K562 (cell line): Measurements from ENCODE around the gene PCSK5. TPM values are rescaled to one million over a fixed set of nuclear protein-coding genes. Genes with fewer than 3 reads are reported as not detected.

Source experiments
- ATAC-seq: fragments of 200-7000 bp; cut with Tn5 transposase; 3 replicates; pipeline ENCODE4 v1.9.1; 2020; ENCODE audit warnings: moderate library complexity
- BruUV-seq: library from RNA; stranded (reverse); fragments of 400-500 nt; replicated peaks from 2 replicates; lab custom pipeline; 2021; lab: Mats Ljungman, UMichigan
- CTCF ChIA-PET: fragments of 300-600 bp; formaldehyde crosslinking; extraction: SDS; loops from one replicate; lab custom pipeline; 2021; ENCODE audit warnings: low intra/inter-chr PET ratio; lab: Yijun Ruan, JAX
- POLR2A ChIA-PET: fragments of 300-600, 350-650 bp; sonication (Branson Sonifier 250); formaldehyde crosslinking; extraction: SDS; loops from one replicate; lab custom pipeline; 2021; ENCODE audit warnings: antibody characterized with exemption, inconsistent platforms; lab: Yijun Ruan, JAX
- DNase-seq, 4 experiments: peaks; one replicate each; pipeline versions ENCODE4 v3.0.0 to v3.0.0-alpha.2; 2011 to 2018; ENCODE audit warnings: low spot score in 3 of 4, mixed read lengths in 3 of 4; ENCODE audit errors: extremely low read depth in 1 of 4
- FAIRE-seq: peaks from 2 replicates; lab custom pipeline; 2011; peaks lifted over from hg19 to GRCh38; lab: Jason Lieb, UNC
- H2AFZ ChIP-seq: 2 replicates; pipeline ENCODE4 v1.6.0; 2011; ENCODE audit warnings: low read depth, low read length, control low read depth, inconsistent platforms
- H3K27ac ChIP-seq: fragments of 200-600 bp; 3 replicates; pipeline ENCODE4 v1.8.0; 2011; ENCODE audit warnings: low read depth, mild to moderate bottlenecking, control low read depth, inconsistent platforms, low read length, moderate library complexity, mixed read lengths; ENCODE audit errors: extremely low read depth
- H3K27me3 ChIP-seq, 2 experiments: fragments of 300-600 bp in 1 of 2; 2 replicates in 1 of 2; 3 replicates in 1 of 2; pipeline versions ENCODE4 v1.6.0 to v1.8.0; 2011; ENCODE audit warnings: inconsistent platforms in 2 of 2, low read length in 2 of 2, mild to moderate bottlenecking in 1 of 2, mixed read lengths in 1 of 2, moderate library complexity in 1 of 2; ENCODE audit not compliant: control insufficient read depth in 2 of 2, insufficient read depth in 2 of 2
- H3K36me3 ChIP-seq: fragments of 300-600 bp; 3 replicates; pipeline ENCODE4 v1.8.0; 2011; ENCODE audit warnings: mild to moderate bottlenecking, low read length, inconsistent platforms; ENCODE audit not compliant: control insufficient read depth, insufficient read depth
- H3K4me1 ChIP-seq, 2 experiments: fragments of 200-600 bp in 1 of 2; replicated peaks in 1 of 2; 2 replicates in 1 of 2; 3 replicates in 1 of 2; pipeline versions ENCODE4 v1.5.1 to v1.8.0; 2011; ENCODE audit warnings: inconsistent platforms in 2 of 2, low read length in 2 of 2, mild to moderate bottlenecking in 1 of 2, mixed read lengths in 1 of 2, moderate library complexity in 1 of 2; ENCODE audit not compliant: control insufficient read depth in 2 of 2, insufficient read depth in 2 of 2
- H3K4me2 ChIP-seq: 2 replicates; pipeline ENCODE4 v1.6.1; 2011; ENCODE audit warnings: low read length, control low read depth, inconsistent platforms, mixed read lengths; ENCODE audit not compliant: insufficient read depth
- H3K4me3 ChIP-seq: fragments of 200-600 bp; sonication (generic), shearing (Covaris generic); 2 replicates; pipeline ENCODE4 v1.5.1; 2016; ENCODE audit warnings: control low read depth, inconsistent platforms
- H3K79me2 ChIP-seq: fragments of 200-600 bp; 3 replicates; pipeline ENCODE4 v1.8.0; 2011; ENCODE audit warnings: low read length, inconsistent platforms; ENCODE audit not compliant: control insufficient read depth, insufficient read depth
- H3K9ac ChIP-seq, 2 experiments: 2 replicates each; pipeline versions ENCODE4 v1.6.0 to v1.6.1; 2011; ENCODE audit warnings: low read depth in 2 of 2, low read length in 2 of 2, control low read depth in 1 of 2, inconsistent platforms in 1 of 2, mild to moderate bottlenecking in 1 of 2, mixed read lengths in 1 of 2; ENCODE audit not compliant: insufficient read depth in 1 of 2
- H3K9me1 ChIP-seq: one replicate; pipeline ENCODE4 v1.6.0; 2011; ENCODE audit warnings: inconsistent platforms, mild to moderate bottlenecking, low read length, moderate library complexity; ENCODE audit not compliant: control insufficient read depth, insufficient read depth
- H3K9me3 ChIP-seq: replicated peaks from 2 replicates; pipeline ENCODE4 v1.5.1; 2011; ENCODE audit warnings: low read depth, low read length, inconsistent platforms; ENCODE audit not compliant: control insufficient read depth, insufficient read depth
- H4K20me1 ChIP-seq: replicated peaks from 2 replicates; pipeline ENCODE4 v1.6.1; 2011; ENCODE audit warnings: low read length, inconsistent platforms, mixed read lengths; ENCODE audit not compliant: control insufficient read depth, insufficient read depth
- CTCF ChIP-seq, 3 experiments: IDR thresholded peaks in 2 of 3; conservative IDR thresholded peaks in 1 of 3; 2 replicates each; pipeline ENCODE4 v1.5.1; 2011 to 2012; ENCODE audit warnings: low read length in 3 of 3, mild to moderate bottlenecking in 3 of 3, control low read depth in 2 of 3, improper control_type of control experiment in 1 of 3, inconsistent platforms in 1 of 3, low read depth in 1 of 3, mixed read lengths in 1 of 3, moderate library complexity in 1 of 3; ENCODE audit not compliant: insufficient read depth in 2 of 3
- ILK ChIP-seq: fragments of 450-650 bp; IDR thresholded peaks from 2 replicates; pipeline ENCODE4 v1.6.1; 2016; ENCODE audit warnings: missing genetic modification characterization, low read depth, mild to moderate bottlenecking, missing compliant biosample characterization, moderate library complexity, borderline replicate concordance
- NFATC3 ChIP-seq: fragments of 450-650 bp; IDR thresholded peaks from 2 replicates; pipeline ENCODE4 v1.6.1; 2017; ENCODE audit warnings: mild to moderate bottlenecking
- PPARD ChIP-seq: fragments of 250-450 bp; sonication (Bioruptor Pico); IDR thresholded peaks from 2 replicates; pipeline ENCODE4 v1.8.0; 2022; ENCODE audit warnings: inconsistent platforms, mild to moderate bottlenecking, moderate library complexity
- RB1 ChIP-seq: fragments of 450-650 bp; IDR thresholded peaks from 2 replicates; pipeline ENCODE4 v1.6.1; 2017; ENCODE audit warnings: low read depth, mild to moderate bottlenecking
- RFX1 ChIP-seq: fragments of 450-650 bp; IDR thresholded peaks from 2 replicates; pipeline ENCODE4 v1.6.1; 2016; ENCODE audit warnings: mild to moderate bottlenecking, moderate library complexity
- SMAD4 ChIP-seq: fragments of 250-450 bp; sonication (Bioruptor Pico); conservative IDR thresholded peaks from 2 replicates; pipeline ENCODE4 v1.8.0; 2021; ENCODE audit warnings: inconsistent platforms, mild to moderate bottlenecking, moderate library complexity
- STAT5A ChIP-seq: IDR thresholded peaks from 2 replicates; pipeline ENCODE4 v1.6.1; 2012; ENCODE audit warnings: low read length, inconsistent platforms, borderline replicate concordance
- TAF1 ChIP-seq: IDR thresholded peaks from 2 replicates; pipeline ENCODE4 v1.6.1; 2011; ENCODE audit warnings: mild to moderate bottlenecking, low read length, moderate library complexity; ENCODE audit not compliant: insufficient read depth, control insufficient read depth, severe bottlenecking; ENCODE audit errors: extremely low read depth
- TAF9B ChIP-seq: fragments of 450-650 bp; IDR thresholded peaks from 2 replicates; pipeline ENCODE4 v1.6.1; 2018; ENCODE audit warnings: mild to moderate bottlenecking; ENCODE audit not compliant: partially characterized antibody
- ZNF277 ChIP-seq: fragments of 250-450 bp; sonication (Bioruptor Pico); IDR thresholded peaks from 2 replicates; pipeline ENCODE4 v1.8.0; 2022; ENCODE audit warnings: inconsistent platforms, mild to moderate bottlenecking, moderate library complexity, borderline replicate concordance
- ZNF449 ChIP-seq: fragments of 250-450 bp; sonication (Bioruptor Pico); IDR thresholded peaks from 2 replicates; pipeline ENCODE4 v1.8.0; 2022; ENCODE audit warnings: moderate library complexity, mild to moderate bottlenecking, inconsistent platforms
- WGBS: fragments of 100-300 bp; shearing (Covaris generic); methylation state at CpG from one replicate; pipeline ENCODE4 v1.1.6; 2016; ENCODE audit warnings: low coverage, mixed read lengths; ENCODE audit not compliant: insufficient coverage; ENCODE audit errors: missing lambda C conversion rate; 5-methylcytosine and 5-hydroxymethylcytosine counted together
- in situ Hi-C: fragments of 300-500 bp; cut with MboI; formaldehyde crosslinking; loops from 4 replicates; pipeline ENCODE4 v1.15.0; 2018; ENCODE audit warnings: inconsistent platforms, mixed read lengths
- intact Hi-C: fragments of 100-400 bp; cut with micrococcal nuclease; formaldehyde crosslinking; loops from 2 replicates; pipeline ENCODE4 v1.14.2; 2022
- polyA plus RNA-seq, 8 experiments: library from polyadenylated mRNA; depleted of rRNA in 4 of 8; stranded (reverse) in 5 of 8; unstranded in 3 of 8; fragments of >200 nt; fragmentation: Nextera tagmentation in 2 of 8; fragmentation: Illumina TruSeq in 1 of 8; extraction: Ambion mirVana in 2 of 8; extraction: Trizol in 1 of 8; gene quantifications; 2 replicates each; pipeline versions ENCODE4 v1.2.1 to v1.2.3, GENCODE V29; 2011 to 2014; ENCODE audit warnings: inconsistent platforms in 1 of 8, missing spikeins in 1 of 8
- total RNA-seq, 7 experiments: library from RNA; depleted of rRNA in 6 of 7; stranded (reverse); fragments of >200 nt in 6 of 7; fragmentation: Illumina TruSeq in 2 of 7; extraction: Trizol in 2 of 7; gene quantifications; 2 replicates each; pipeline versions ENCODE4 v1.2.1 to v1.2.3, GENCODE V29; 2011 to 2021; ENCODE audit warnings: low replicate concordance in 1 of 7
- TF ChIP-seq, protein P1 (sequence below): fragments of 450-650 bp; IDR thresholded peaks from 2 replicates; pipeline ENCODE4 v1.6.1; 2017; ENCODE audit warnings: mild to moderate bottlenecking, moderate library complexity

Gene PCSK5
- total and polyA plus RNA-seq, 9 of the 15 experiments (the other 6 are each of a cell fraction or from before 2014, with no cell fraction given) = not detected

DNA sequence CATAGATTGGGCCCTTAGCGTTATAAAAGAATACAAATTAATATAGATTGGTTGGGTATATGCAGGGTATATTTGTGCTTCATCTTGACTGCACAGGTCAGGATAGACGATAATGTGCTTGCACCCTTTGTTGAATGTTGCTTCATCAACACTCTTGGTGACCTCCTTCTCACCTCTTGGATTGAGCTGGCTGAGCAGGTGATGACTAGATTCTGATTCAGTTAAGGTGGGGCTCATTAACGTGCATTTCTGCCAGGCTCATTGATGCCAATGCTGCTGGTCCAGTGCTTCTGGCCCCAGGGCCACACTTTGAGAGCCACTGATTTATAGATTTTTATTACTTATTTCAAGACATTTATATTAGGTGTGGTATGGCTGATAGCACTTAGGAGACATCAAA lies 27.7 kb downstream of the PCSK5 start:
- CTCF ChIA-PET = no interaction called here
- Histone ChIP-seq H3K4me1 (no peaks in the 10 kb centered on the region), H3K4me3 (no peak overlapping the region), H2AFZ (no peak overlapping the region), H4K20me1 (no peaks in the 10 kb centered on the region), H3K9me1 (no peaks in the 10 kb centered on the region), H3K27ac (no peak overlapping the region), H3K36me3 (no peaks in the 10 kb centered on the region), H3K9ac (no peak overlapping the region), H3K9me3 (no peaks in the 10 kb centered on the region), H3K79me2 (no peaks in the 10 kb centered on the region), H3K27me3 (no peaks in the 10 kb centered on the region), H3K4me2 (no peak overlapping the region)
- DNase-seq (no peak), ATAC-seq (no peak), FAIRE-seq (no peak)
- WGBS = 0% methylated on average over 3 of the region's 3 CpGs
- in situ Hi-C loops (no loop called here), intact Hi-C loops (no loop called here)
- TF ChIP-seq TAF9B (no peak), PPARD (CRISPR knock-in tag) (no peak), RB1 (no peak), ZNF277 (CRISPR knock-in tag) (no peak), ILK (tag) (no peak), CTCF (IDR thresholded peaks at IDR 0.05 in 2 of 3, conservative IDR thresholded peaks at IDR 0.05 in 1 of 3; ENCODE audit: insufficient read depth in 2 of 3, low read depth in 1 of 3, low read length in 3 of 3) (no peak), STAT5A (no peak), TAF1 (no peak), ZNF449 (CRISPR knock-in tag) (no peak), RFX1 (no peak), SMAD4 (CRISPR knock-in tag) (no peak), NFATC3 (no peak)
- TF ChIP-seq, protein P1, sequence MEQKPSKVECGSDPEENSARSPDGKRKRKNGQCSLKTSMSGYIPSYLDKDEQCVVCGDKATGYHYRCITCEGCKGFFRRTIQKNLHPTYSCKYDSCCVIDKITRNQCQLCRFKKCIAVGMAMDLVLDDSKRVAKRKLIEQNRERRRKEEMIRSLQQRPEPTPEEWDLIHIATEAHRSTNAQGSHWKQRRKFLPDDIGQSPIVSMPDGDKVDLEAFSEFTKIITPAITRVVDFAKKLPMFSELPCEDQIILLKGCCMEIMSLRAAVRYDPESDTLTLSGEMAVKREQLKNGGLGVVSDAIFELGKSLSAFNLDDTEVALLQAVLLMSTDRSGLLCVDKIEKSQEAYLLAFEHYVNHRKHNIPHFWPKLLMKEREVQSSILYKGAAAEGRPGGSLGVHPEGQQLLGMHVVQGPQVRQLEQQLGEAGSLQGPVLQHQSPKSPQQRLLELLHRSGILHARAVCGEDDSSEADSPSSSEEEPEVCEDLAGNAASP = no peak
- no TSS peak for BruUV-seq
- POLR2A ChIA-PET = no interaction called here
